Measurements from ENCODE around the gene SLC6A7.

GRCh38 chr5:150167908-150168307, 22.0 kb upstream of the SLC6A7 start:
- TF ChIP-seq REST (IDR thresholded peaks at IDR 0.05; ENCODE audit: low read depth, low read length), result no peak
- peak; percentile 30 for TF ChIP-seq CTCF (IDR thresholded peaks at IDR 0.05)
- no peak for TF ChIP-seq YY1 (IDR thresholded peaks at IDR 0.05; ENCODE audit: low read depth)
- TF ChIP-seq EZH2phosphoT487 (IDR thresholded peaks at IDR 0.05; ENCODE audit: borderline replicate concordance, low read depth), result no peak
- TF ChIP-seq IRF3 (IDR thresholded peaks at IDR 0.05; ENCODE audit: low read depth, low read length), result no peak
- no peak for TF ChIP-seq RFX5 (IDR thresholded peaks at IDR 0.05; ENCODE audit: low read length)
- TF ChIP-seq GABPA (IDR thresholded peaks at IDR 0.05; ENCODE audit: low read depth), result no peak
- no peak for TF ChIP-seq SIN3A (IDR thresholded peaks at IDR 0.05; ENCODE audit: borderline replicate concordance, low read depth, low read length)
- no peak for TF ChIP-seq RAD21 (IDR thresholded peaks at IDR 0.05; ENCODE audit: low read length)
- TF ChIP-seq FOSL2 (IDR thresholded peaks at IDR 0.05; ENCODE audit: borderline replicate concordance, low read depth), result no peak
- TF ChIP-seq RCOR1 (IDR thresholded peaks at IDR 0.05; ENCODE audit: low read length), result no peak
